GM13977 (cell line): ENCODE data around the gene BPI.
"Not testable (repeated sequence)": the region's sequence is repeated elsewhere in the genome, so short reads cannot be mapped to it uniquely, and the experiment has no call there.

Source experiments
- DNase-seq: peaks from one replicate; pipeline ENCODE4 v3.0.0; 2012; ENCODE audit warnings: low spot score
- CTCF ChIP-seq: IDR thresholded peaks from 2 replicates; pipeline ENCODE4 v1.5.1; 2012; ENCODE audit warnings: mild to moderate bottlenecking, control low read depth; ENCODE audit not compliant: insufficient read depth; ENCODE audit errors: extremely low read depth, missing control alignments
- in situ Hi-C: fragments of 300-500 bp; cut with MboI; formaldehyde crosslinking; loops from one replicate; pipeline ENCODE4 v1.12.0; 2022; ENCODE audit warnings: low sequenced_read_pairs, low pct_unique_long_range_greater_than_20kb, mixed read lengths, inconsistent platforms; ENCODE audit not compliant: unreplicated experiment

The BPI gene

GRCh38 chr20:38303908-38304379 is at the start of gene BPI:
TSS of gene BPI (plus strand) at chr20:38304156. CDS start at chr20:38304224, 68 bp downstream.
- in situ Hi-C loops = no loop called here
- no peak for DNase-seq
- TF ChIP-seq CTCF = no peak

DNA sequence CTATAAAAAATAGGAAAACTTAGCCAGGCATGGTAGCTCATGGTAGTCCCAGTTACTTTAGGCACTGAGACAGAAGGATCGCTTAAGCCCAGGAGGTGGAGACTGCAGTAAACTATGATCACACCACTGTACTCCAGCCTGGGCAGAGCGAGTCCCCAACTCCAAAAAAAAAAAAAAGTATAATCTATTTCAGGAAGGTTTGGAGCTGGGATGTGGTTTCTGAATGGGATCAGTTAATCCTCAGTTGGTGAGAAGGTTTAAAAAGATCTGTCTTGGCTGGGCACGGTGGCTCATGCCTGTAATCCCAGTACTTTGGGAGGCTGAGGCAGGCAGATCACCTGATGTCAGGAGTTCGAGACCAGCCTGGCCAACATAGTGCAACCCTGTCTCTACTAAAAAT is 49.3 kb upstream of the BPI start:
- DNase-seq, in situ Hi-C loops: not testable (repeated sequence)

DNA sequence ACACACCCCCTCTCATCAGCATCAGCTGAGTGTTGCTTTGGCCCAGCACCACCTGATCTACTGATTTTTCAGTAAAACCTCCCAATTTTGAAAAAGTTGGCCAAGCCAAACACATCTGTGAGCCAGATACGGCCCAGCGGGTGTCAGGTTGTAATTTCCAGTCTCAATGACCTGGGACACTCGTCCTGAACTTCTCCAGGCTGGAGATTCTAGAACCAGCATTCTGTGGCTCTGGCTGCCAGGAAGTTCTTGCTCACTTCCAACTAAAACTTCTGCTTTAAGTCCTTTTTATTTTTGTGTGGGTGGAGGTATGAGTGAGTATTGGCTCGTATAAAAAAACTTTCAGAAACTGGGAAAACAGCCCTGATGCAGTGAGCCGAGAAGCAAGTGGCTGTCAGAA is 48.6 kb upstream of the BPI start:
- DNase-seq = no peak
- in situ Hi-C loops = no loop called here
- TF ChIP-seq CTCF = no peak

- DNase-seq = no peak
- in situ Hi-C loops = no loop called here
- TF ChIP-seq CTCF = no peak
Measured at GRCh38 chr20:38256021-38256420, 47.9 kb upstream of the BPI start.

- no peak for DNase-seq
- no peak for TF ChIP-seq CTCF
- in situ Hi-C loops = no loop called here
Measured at GRCh38 chr20:38256966-38257365, 47.0 kb upstream of the BPI start.

GRCh38 chr20:38258545-38259215 is 45.3 kb upstream of the BPI start:
- DNase-seq = no peak
- in situ Hi-C loops = no loop called here
- no peak for TF ChIP-seq CTCF

DNA sequence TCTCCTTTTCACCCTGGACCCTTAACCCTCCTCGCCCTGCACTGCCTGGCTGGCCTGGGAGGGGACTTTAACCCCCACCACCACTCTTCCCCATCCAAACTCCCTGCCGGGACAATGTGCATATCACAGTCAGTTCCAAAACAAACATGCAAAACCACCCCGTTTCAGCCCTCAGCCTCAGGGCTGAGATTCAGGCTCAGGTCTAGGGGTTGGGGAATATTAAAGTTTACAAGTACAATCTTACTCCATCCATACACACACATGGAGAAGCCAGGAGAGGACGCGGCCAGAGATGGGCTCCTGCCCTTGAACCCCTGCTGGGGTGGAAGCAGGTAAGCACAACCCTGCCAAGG is 44.0 kb upstream of the BPI start:
- no peak for TF ChIP-seq CTCF
- DNase-seq = no peak
- in situ Hi-C loops = no loop called here
